Measurements from ENCODE around the gene CLIC3.

Gene CLIC3

GRCh38 chr9:136977223-136977622 is 19.1 kb downstream of the CLIC3 start, which contains the start of gene PTGDS:
Gene PTGDS, plus strand, starts transcription at chr9:136977504. Its CDS starts 75 bp downstream, at chr9:136977579.
- Histone ChIP-seq H3K9ac (ENCODE audit: low read length) (no peak within 1 kb of the TSS), H3K4me3 (ENCODE audit: low read depth, low read length) (peak within 1 kb of the TSS; percentile 78), H3K27ac (ENCODE audit: low read depth, low read length) (no peak within 1 kb of the TSS), H3K9me3 (ENCODE audit: control insufficient read depth, insufficient read depth, low read depth, low read length) (no peaks in the 10 kb centered on the region), H3K27me3 (ENCODE audit: control insufficient read depth, insufficient read depth, low read length) (peaks cover 9% of the 10 kb centered on the region; the same call in 1 of the 2 replicates), H3K4me1 (ENCODE audit: control insufficient read depth, insufficient read depth, low read length) (peaks cover 7% of the 10 kb centered on the region), H3K36me3 (ENCODE audit: control insufficient read depth, insufficient read depth, low read length) (no peaks in the 10 kb centered on the region)

GRCh38 chr9:136975644-136976043 is 20.7 kb downstream of the CLIC3 start:
- Histone ChIP-seq H3K36me3 (ENCODE audit: control insufficient read depth, insufficient read depth, low read length) (no peaks in the 10 kb centered on the region), H3K9me3 (ENCODE audit: control insufficient read depth, insufficient read depth, low read depth, low read length) (no peaks in the 10 kb centered on the region), H3K9ac (ENCODE audit: low read length) (no peak overlapping the region), H3K4me1 (ENCODE audit: control insufficient read depth, insufficient read depth, low read length) (peaks cover 7% of the 10 kb centered on the region), H3K27me3 (ENCODE audit: control insufficient read depth, insufficient read depth, low read length) (peaks cover 9% of the 10 kb centered on the region; the same call in 1 of the 2 replicates), H3K27ac (ENCODE audit: low read depth, low read length) (no peak overlapping the region), H3K4me3 (ENCODE audit: low read depth, low read length) (no peak overlapping the region)

- no peak overlapping the region for H3K4me3 ChIP-seq (ENCODE audit: low read depth, low read length)
- peaks cover 9% of the 10 kb centered on the region; the same call in 1 of the 2 replicates for H3K27me3 ChIP-seq (ENCODE audit: control insufficient read depth, insufficient read depth, low read length)
- H3K9me3 ChIP-seq (ENCODE audit: control insufficient read depth, insufficient read depth, low read depth, low read length): no peaks in the 10 kb centered on the region
- no peaks in the 10 kb centered on the region for H3K36me3 ChIP-seq (ENCODE audit: control insufficient read depth, insufficient read depth, low read length)
- H3K9ac ChIP-seq (ENCODE audit: low read length): no peak overlapping the region
- no peak overlapping the region for H3K27ac ChIP-seq (ENCODE audit: low read depth, low read length)
- peaks cover 7% of the 10 kb centered on the region for H3K4me1 ChIP-seq (ENCODE audit: control insufficient read depth, insufficient read depth, low read length)
Measured at GRCh38 chr9:136974817-136975535, 21.4 kb downstream of the CLIC3 start.

- no peaks in the 10 kb centered on the region for H3K36me3 ChIP-seq (ENCODE audit: control insufficient read depth, insufficient read depth, low read length)
- peaks cover 7% of the 10 kb centered on the region for H3K4me1 ChIP-seq (ENCODE audit: control insufficient read depth, insufficient read depth, low read length)
- no peak overlapping the region for H3K4me3 ChIP-seq (ENCODE audit: low read depth, low read length)
- H3K9me3 ChIP-seq (ENCODE audit: control insufficient read depth, insufficient read depth, low read depth, low read length): no peaks in the 10 kb centered on the region
- peaks cover 9% of the 10 kb centered on the region; the same call in 1 of the 2 replicates for H3K27me3 ChIP-seq (ENCODE audit: control insufficient read depth, insufficient read depth, low read length)
- H3K9ac ChIP-seq (ENCODE audit: low read length): no peak overlapping the region
- no peak overlapping the region for H3K27ac ChIP-seq (ENCODE audit: low read depth, low read length)
Measured at GRCh38 chr9:136973618-136974617, 22.4 kb downstream of the CLIC3 start.

GRCh38 chr9:136972743-136973142 is 23.6 kb downstream of the CLIC3 start:
- Histone ChIP-seq H3K9ac (ENCODE audit: low read length) (no peak overlapping the region), H3K4me1 (ENCODE audit: control insufficient read depth, insufficient read depth, low read length) (peaks cover 7% of the 10 kb centered on the region; the same call in 1 of the 2 replicates), H3K27me3 (ENCODE audit: control insufficient read depth, insufficient read depth, low read length) (peaks cover 9% of the 10 kb centered on the region; the same call in 1 of the 2 replicates), H3K9me3 (ENCODE audit: control insufficient read depth, insufficient read depth, low read depth, low read length) (no peaks in the 10 kb centered on the region), H3K27ac (ENCODE audit: low read depth, low read length) (no peak overlapping the region), H3K36me3 (ENCODE audit: control insufficient read depth, insufficient read depth, low read length) (no peaks in the 10 kb centered on the region), H3K4me3 (ENCODE audit: low read depth, low read length) (no peak overlapping the region)

- Histone ChIP-seq H3K27ac (ENCODE audit: low read depth, low read length) (no peak overlapping the region), H3K36me3 (ENCODE audit: control insufficient read depth, insufficient read depth, low read length) (no peaks in the 10 kb centered on the region), H3K9me3 (ENCODE audit: control insufficient read depth, insufficient read depth, low read depth, low read length) (no peaks in the 10 kb centered on the region), H3K4me3 (ENCODE audit: low read depth, low read length) (no peak overlapping the region), H3K9ac (ENCODE audit: low read length) (no peak overlapping the region), H3K4me1 (ENCODE audit: control insufficient read depth, insufficient read depth, low read length) (peaks cover 4% of the 10 kb centered on the region; the same call in 1 of the 2 replicates), H3K27me3 (ENCODE audit: control insufficient read depth, insufficient read depth, low read length) (peaks cover 6% of the 10 kb centered on the region; the same call in 1 of the 2 replicates)
Measured at GRCh38 chr9:136972335-136972734, 24.0 kb downstream of the CLIC3 start.

GRCh38 chr9:136971746-136972145 is 24.6 kb downstream of the CLIC3 start:
- no peak overlapping the region for H3K9ac ChIP-seq (ENCODE audit: low read length)
- no peak overlapping the region for H3K4me3 ChIP-seq (ENCODE audit: low read depth, low read length)
- no peaks in the 10 kb centered on the region for H3K36me3 ChIP-seq (ENCODE audit: control insufficient read depth, insufficient read depth, low read length)
- H3K9me3 ChIP-seq (ENCODE audit: control insufficient read depth, insufficient read depth, low read depth, low read length): no peaks in the 10 kb centered on the region
- 0 out of 2 replicates have a peak, but pooled peaks cover under 1% of the 10 kb centered on the region for H3K27me3 ChIP-seq (ENCODE audit: control insufficient read depth, insufficient read depth, low read length)
- H3K27ac ChIP-seq (ENCODE audit: low read depth, low read length): no peak overlapping the region
- no peaks in the 10 kb centered on the region for H3K4me1 ChIP-seq (ENCODE audit: control insufficient read depth, insufficient read depth, low read length)

- H3K27ac ChIP-seq (ENCODE audit: low read depth, low read length): no peak overlapping the region
- H3K9ac ChIP-seq (ENCODE audit: low read length): no peak overlapping the region
- H3K9me3 ChIP-seq (ENCODE audit: control insufficient read depth, insufficient read depth, low read depth, low read length): no peaks in the 10 kb centered on the region
- peaks cover 8% of the 10 kb centered on the region for H3K4me1 ChIP-seq (ENCODE audit: control insufficient read depth, insufficient read depth, low read length)
- no peaks in the 10 kb centered on the region for H3K36me3 ChIP-seq (ENCODE audit: control insufficient read depth, insufficient read depth, low read length)
- no peak overlapping the region for H3K4me3 ChIP-seq (ENCODE audit: low read depth, low read length)
- H3K27me3 ChIP-seq (ENCODE audit: control insufficient read depth, insufficient read depth, low read length): no peaks in the 10 kb centered on the region
Measured at GRCh38 chr9:136970361-136970760, 26.0 kb downstream of the CLIC3 start.

- no peak overlapping the region for H3K9ac ChIP-seq (ENCODE audit: low read length)
- H3K9me3 ChIP-seq (ENCODE audit: control insufficient read depth, insufficient read depth, low read depth, low read length): no peaks in the 10 kb centered on the region
- H3K36me3 ChIP-seq (ENCODE audit: control insufficient read depth, insufficient read depth, low read length): no peaks in the 10 kb centered on the region
- no peak overlapping the region for H3K27ac ChIP-seq (ENCODE audit: low read depth, low read length)
- no peak overlapping the region for H3K4me3 ChIP-seq (ENCODE audit: low read depth, low read length)
- no peaks in the 10 kb centered on the region for H3K27me3 ChIP-seq (ENCODE audit: control insufficient read depth, insufficient read depth, low read length)
- H3K4me1 ChIP-seq (ENCODE audit: control insufficient read depth, insufficient read depth, low read length): peaks cover 8% of the 10 kb centered on the region
Measured at GRCh38 chr9:136969774-136970173, 26.6 kb downstream of the CLIC3 start.

- H3K4me1 ChIP-seq (ENCODE audit: control insufficient read depth, insufficient read depth, low read length): peaks cover 8% of the 10 kb centered on the region
- H3K9ac ChIP-seq (ENCODE audit: low read length): no peak overlapping the region
- H3K9me3 ChIP-seq (ENCODE audit: control insufficient read depth, insufficient read depth, low read depth, low read length): no peaks in the 10 kb centered on the region
- no peaks in the 10 kb centered on the region for H3K36me3 ChIP-seq (ENCODE audit: control insufficient read depth, insufficient read depth, low read length)
- H3K27ac ChIP-seq (ENCODE audit: low read depth, low read length): no peak overlapping the region
- no peaks in the 10 kb centered on the region for H3K27me3 ChIP-seq (ENCODE audit: control insufficient read depth, insufficient read depth, low read length)
- H3K4me3 ChIP-seq (ENCODE audit: low read depth, low read length): no peak overlapping the region
Measured at GRCh38 chr9:136969150-136969549, 27.2 kb downstream of the CLIC3 start.
